Heart right ventricle (tissue), 16 donors: ENCODE data around the gene SHISA6. TPM values are rescaled to one million over a fixed set of nuclear protein-coding genes. Genes with fewer than 3 reads are reported as not detected.
A peak's percentile ranks its signal among the peaks of the same experiment; 100 is the strongest.

Experiments used
- ATAC-seq, 8 donors: fragments of 200-7000 bp; cut with Tn5 transposase; one replicate each; pipeline ENCODE4 v1.9.1; 2020; ENCODE audit warnings: mild to moderate bottlenecking in 8 of 8, moderate library complexity in 8 of 8, moderate number of reproducible peaks in 1 of 8
- DNase-seq, 2 donors: peaks; one replicate each; pipeline ENCODE4 v3.0.0-alpha.2; 2020
- H3K27ac ChIP-seq, 10 donors: fragments of 200-600 bp; sonication (generic) in 2 of 10; one replicate each; pipeline versions ENCODE4 v1.5.0 to v1.8.0; 2020 to 2022; ENCODE audit warnings: mild to moderate bottlenecking in 3 of 10
- H3K27me3 ChIP-seq, 7 donors: fragments of 200-600 bp; one replicate each; pipeline ENCODE4 v1.8.0; 2021 to 2022; ENCODE audit warnings: mild to moderate bottlenecking in 2 of 7
- H3K36me3 ChIP-seq, 9 donors: fragments of 200-600 bp; sonication (generic) in 1 of 9; one replicate each; pipeline versions ENCODE4 v1.5.0 to v1.8.0; 2020 to 2022; ENCODE audit warnings: mild to moderate bottlenecking in 2 of 9
- H3K4me1 ChIP-seq, 9 donors: fragments of 200-600 bp; sonication (generic) in 1 of 9; one replicate each; pipeline versions ENCODE4 v1.5.0 to v1.8.0; 2020 to 2022; ENCODE audit warnings: mild to moderate bottlenecking in 4 of 9
- H3K4me3 ChIP-seq, 10 donors: fragments of 200-600 bp; sonication (generic) in 2 of 10; one replicate each; pipeline versions ENCODE4 v1.5.0 to v1.8.0; 2020 to 2022; ENCODE audit warnings: mild to moderate bottlenecking in 7 of 10, moderate library complexity in 2 of 10
- H3K9me3 ChIP-seq, 11 donors: fragments of 200-600 bp in 10 of 11; sonication (generic) in 2 of 11; one replicate each; pipeline versions ENCODE4 v1.5.0 to v1.8.0; 2013 to 2022; ENCODE audit warnings: mild to moderate bottlenecking in 2 of 11, control low read depth in 1 of 11, moderate library complexity in 1 of 11
- WGBS, 2 donors: extraction: QIAGEN DNeasy Blood & Tissue Kit; methylation state at CpG; one replicate each; pipeline ENCODE4 v1.1.7; 2013; ENCODE audit warnings: inconsistent platforms in 1 of 2; 5-methylcytosine and 5-hydroxymethylcytosine counted together
- intact Hi-C, 10 donors: fragments of 100-400 bp; cut with DNase I; formaldehyde crosslinking; loops; one replicate each; pipeline versions ENCODE4 v1.11.1 to v1.14.2; 2022
- polyA plus RNA-seq, 2 donors: library from polyadenylated mRNA; stranded (reverse); fragments of 200-250 nt; gene quantifications; one replicate each; pipeline ENCODE4 v1.2.3, GENCODE V29; 2013
- total RNA-seq, 10 donors: library from RNA; stranded (reverse); fragmentation: NEBNext Ultra II Directional in 3 of 10; extraction: Animal tissue kit (Norgen Biotek cat#: 25700) in 3 of 10; gene quantifications; one replicate each; pipeline versions ENCODE4 v1.2.1 to v1.2.4, GENCODE V29; 2021 to 2023
- TF ChIP-seq, protein P1 (sequence below), 9 donors: fragments of 200-600 bp; sonication (generic) in 2 of 9; IDR thresholded peaks; one replicate each; pipeline versions ENCODE4 v1.5.0 to v1.8.0; 2021 to 2022; ENCODE audit warnings: antibody characterized with exemption in 9 of 9, mild to moderate bottlenecking in 5 of 9, moderate library complexity in 1 of 9
- donor health status: Arrhythmogenic right ventricular cardiomyopathy.
- donor health status: ischemic (EF 13 %, LVEDD 7.1; RV severe dilation, severe dysfunction).
- donor health status: healthy with polysubstance abuse.
- donor health status: DM: no; HTN: yes; CAD: no.
- donor health status: DM: no; HTN: no; CAD: no.
- donor health status: ischemic (EF 25% LVEDD 6.9; RV normal size, moderate dysfunction).
- donor health status: ischemic (EF 25% LVEDD 5.7; RV mildly dilated, moderate dysfunction).
- donor health status: healthy.
- donor health status: DM: yes; HTN: yes; CAD: no.
- donor health status: Ischemic cardiomyopathy.
- donor health status: ischemic (EF 35%, LVEDD 5.7; RV mildly dilated, moderate dysfunction).
- donor health status: nonischemic (EF 11% LVEDD 7.7; RV severe dilation, severe dysfunction).
- donor health status: DM: yes; HTN: yes; CAD: no.
- donor health status: PGD.
- donor health status: ischemic (EF 29% LVEDD 5.4; RV normal size, mild dysfunction).
- donor health status: nonischemic (EF 23%, LVEDD 6.1; RV moderate dilation, normal function).

SHISA6 gene
- total and polyA plus RNA-seq, 12 donors, result 0.06 to 0.66 (median 0.23) TPM

DNA sequence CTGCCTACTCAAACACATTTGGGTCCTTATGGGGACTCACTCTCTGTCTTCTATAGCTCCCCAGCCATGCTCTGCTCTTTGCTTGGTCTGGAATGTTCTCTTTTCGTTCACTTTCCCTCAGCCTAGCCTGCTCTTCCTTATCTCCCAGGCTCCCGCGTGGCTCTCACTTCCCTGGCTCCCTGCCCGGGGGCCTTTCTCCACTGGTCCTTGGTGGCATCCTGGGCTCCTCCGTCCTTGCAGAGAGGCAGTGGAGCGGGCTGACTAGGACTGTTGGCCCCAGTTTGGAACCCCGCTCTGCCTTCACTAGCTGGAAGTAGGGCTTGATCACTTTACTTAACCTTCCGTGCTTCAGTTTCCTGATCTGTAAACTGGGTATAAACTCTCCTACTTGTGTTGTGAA lies 31.2 kb downstream of the SHISA6 start:
- no peak for DNase-seq
- H3K4me3 ChIP-seq, result no peak overlapping the region
- H3K9me3 ChIP-seq, result peaks cover 0 to 6% (median 0%) of the 10 kb centered on the region in 11 donors
- no peak for ATAC-seq
- intact Hi-C loops, result no loop called here
- H3K27me3 ChIP-seq, result peaks cover 0 to 6% (median 0%) of the 10 kb centered on the region in 7 donors
- H3K4me1 ChIP-seq, result no peaks in the 10 kb centered on the region
- no peak overlapping the region for H3K27ac ChIP-seq
- H3K36me3 ChIP-seq, result no peaks in the 10 kb centered on the region
- WGBS, 2 donors, result 55 to 59% methylated on average over 8 of the region's 8 CpGs
- TF ChIP-seq, protein P1, sequence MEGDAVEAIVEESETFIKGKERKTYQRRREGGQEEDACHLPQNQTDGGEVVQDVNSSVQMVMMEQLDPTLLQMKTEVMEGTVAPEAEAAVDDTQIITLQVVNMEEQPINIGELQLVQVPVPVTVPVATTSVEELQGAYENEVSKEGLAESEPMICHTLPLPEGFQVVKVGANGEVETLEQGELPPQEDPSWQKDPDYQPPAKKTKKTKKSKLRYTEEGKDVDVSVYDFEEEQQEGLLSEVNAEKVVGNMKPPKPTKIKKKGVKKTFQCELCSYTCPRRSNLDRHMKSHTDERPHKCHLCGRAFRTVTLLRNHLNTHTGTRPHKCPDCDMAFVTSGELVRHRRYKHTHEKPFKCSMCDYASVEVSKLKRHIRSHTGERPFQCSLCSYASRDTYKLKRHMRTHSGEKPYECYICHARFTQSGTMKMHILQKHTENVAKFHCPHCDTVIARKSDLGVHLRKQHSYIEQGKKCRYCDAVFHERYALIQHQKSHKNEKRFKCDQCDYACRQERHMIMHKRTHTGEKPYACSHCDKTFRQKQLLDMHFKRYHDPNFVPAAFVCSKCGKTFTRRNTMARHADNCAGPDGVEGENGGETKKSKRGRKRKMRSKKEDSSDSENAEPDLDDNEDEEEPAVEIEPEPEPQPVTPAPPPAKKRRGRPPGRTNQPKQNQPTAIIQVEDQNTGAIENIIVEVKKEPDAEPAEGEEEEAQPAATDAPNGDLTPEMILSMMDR (IDR thresholded peaks at IDR 0.05), result no peak

DNA sequence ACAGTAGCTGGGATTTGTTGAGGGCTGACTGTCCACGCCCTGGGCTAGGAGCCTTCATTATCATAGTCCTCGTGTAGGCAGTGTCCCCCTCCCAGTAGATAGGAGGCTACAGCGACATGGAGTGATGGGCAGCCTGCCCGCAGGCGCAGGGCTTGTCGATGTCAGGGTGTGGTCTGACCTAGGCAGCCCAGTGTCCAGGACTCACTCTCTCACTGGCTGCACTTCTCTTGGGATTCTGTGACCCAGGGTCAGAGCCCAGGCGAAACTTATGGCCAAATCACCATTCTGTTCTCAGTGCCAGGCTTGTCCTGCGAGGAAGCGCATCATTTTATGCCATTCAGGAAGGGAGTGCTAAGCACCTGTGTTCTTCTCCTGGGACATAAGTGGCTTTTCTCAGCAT lies 32.6 kb downstream of the SHISA6 start:
- DNase-seq, result no peak
- peaks cover 0 to 6% (median 0%) of the 10 kb centered on the region in 7 donors for H3K27me3 ChIP-seq
- no peaks in the 10 kb centered on the region for H3K4me1 ChIP-seq
- H3K27ac ChIP-seq, result no peak overlapping the region
- 82 to 83% methylated on average over 9 of the region's 9 CpGs for WGBS, 2 donors
- H3K36me3 ChIP-seq, result no peaks in the 10 kb centered on the region
- no peak overlapping the region for H3K4me3 ChIP-seq
- H3K9me3 ChIP-seq, result peaks cover 0 to 13% (median 0%) of the 10 kb centered on the region in 11 donors
- ATAC-seq, result no peak
- TF ChIP-seq, protein P1 (IDR thresholded peaks at IDR 0.05), result no peak
- intact Hi-C loops, result no loop called here

DNA sequence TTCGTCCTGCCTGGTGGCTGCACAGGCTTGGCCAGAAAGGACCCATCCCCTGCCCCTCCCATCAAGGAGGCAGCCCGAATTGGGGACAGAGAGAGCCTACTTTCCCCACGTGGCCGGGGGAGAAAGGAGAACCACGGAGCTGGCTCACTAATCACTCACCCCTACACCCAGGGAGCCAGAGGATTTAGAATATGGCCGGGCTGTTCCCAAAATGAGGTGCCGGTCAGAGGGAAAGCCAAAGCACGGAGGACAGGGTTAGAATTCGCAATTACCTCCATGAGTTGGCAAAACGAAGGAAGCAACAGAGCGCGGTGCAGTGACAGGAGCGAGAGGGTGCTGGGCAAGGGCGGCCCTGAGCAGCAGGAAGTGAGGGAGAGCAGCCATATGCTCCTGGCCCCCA lies 33.1 kb downstream of the SHISA6 start:
- H3K9me3 ChIP-seq, result peaks cover 0 to 13% (median 0%) of the 10 kb centered on the region in 11 donors
- H3K27ac ChIP-seq, result no peak overlapping the region
- H3K4me3 ChIP-seq, result no peak overlapping the region
- TF ChIP-seq, protein P1 (IDR thresholded peaks at IDR 0.05), result no peak
- H3K36me3 ChIP-seq, result no peaks in the 10 kb centered on the region
- H3K4me1 ChIP-seq, result no peaks in the 10 kb centered on the region
- ATAC-seq (peak in 1 of 8 donors; percentile 49), DNase-seq (no peak)
- intact Hi-C loops, result no loop called here
- 80 to 91% methylated on average over 14 of the region's 14 CpGs for WGBS, 2 donors
- peaks cover 0 to 6% (median 0%) of the 10 kb centered on the region in 7 donors for H3K27me3 ChIP-seq

DNA sequence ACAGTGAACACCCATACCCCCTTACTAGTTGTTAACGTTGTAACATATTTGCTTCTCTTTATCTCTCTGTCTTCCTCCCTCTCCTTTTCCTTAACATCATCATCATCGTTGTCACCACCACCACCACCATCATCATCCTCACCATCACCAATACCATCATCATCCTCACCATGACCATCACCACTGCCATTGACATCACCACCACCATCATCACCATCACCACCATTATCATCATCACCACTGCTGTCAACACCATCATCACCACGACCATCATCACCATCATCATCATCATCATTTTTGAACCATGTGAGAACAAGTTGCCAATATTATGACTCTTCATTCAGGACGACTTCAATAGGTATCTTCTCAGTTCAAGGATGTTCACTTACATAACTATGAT lies 35.5 kb downstream of the SHISA6 start:
- no peaks in the 10 kb centered on the region for H3K36me3 ChIP-seq
- intact Hi-C loops, result no loop called here
- ATAC-seq (no peak), DNase-seq (no peak)
- H3K4me1 ChIP-seq, result no peaks in the 10 kb centered on the region
- H3K4me3 ChIP-seq, result no peak overlapping the region
- 84% methylated on average over 4 of the region's 4 CpGs for WGBS, 2 donors
- no peak overlapping the region for H3K27ac ChIP-seq
- TF ChIP-seq, protein P1 (IDR thresholded peaks at IDR 0.05), result no peak
- peaks cover 0 to 6% (median 0%) of the 10 kb centered on the region in 7 donors for H3K27me3 ChIP-seq
- peaks cover 0 to 19% (median 0%) of the 10 kb centered on the region in 11 donors for H3K9me3 ChIP-seq
